Epithelial cell of prostate (primary cell): ENCODE measurements around the gene RIGI.
"Not testable (repeated sequence)": the region's sequence is repeated elsewhere in the genome, so short reads cannot be mapped to it uniquely, and the experiment has no call there.

Experiments
- DNase-seq: peaks from one replicate; pipeline ENCODE4 v3.0.0-alpha.2; 2011; ENCODE audit warnings: low read depth, low spot score
- H3K27ac ChIP-seq: fragments of 450-650 bp; 2 replicates; pipeline ENCODE4 v1.5.1; 2017; ENCODE audit warnings: mild to moderate bottlenecking

Gene RIGI

GRCh38 chr9:32526041-32526706 is at the start of gene RIGI:
Gene RIGI, minus strand, starts transcription at chr9:32526196. Its CDS starts 30 bp downstream, at chr9:32526166.
- DNase-seq, result peak; percentile 70
- peak within 1 kb of the TSS; percentile 64 for H3K27ac ChIP-seq

DNA sequence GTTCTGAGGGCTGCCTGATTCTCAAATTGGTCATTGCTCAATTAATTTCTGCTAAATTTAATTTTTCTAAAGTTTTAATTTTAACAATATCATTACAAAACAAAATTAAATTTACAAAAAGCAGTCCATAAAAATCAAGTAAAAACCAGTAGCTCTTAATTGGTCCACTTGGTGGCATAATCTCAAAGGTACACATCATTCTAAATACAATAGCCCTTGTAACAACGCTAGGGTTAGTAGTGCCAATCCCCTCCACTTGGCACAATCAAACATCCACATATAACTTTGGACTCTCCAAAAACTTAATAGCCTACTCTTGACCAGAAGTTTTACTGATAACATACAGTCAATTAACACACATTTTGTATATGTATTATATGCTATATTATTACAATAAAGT is 48.9 kb upstream of the RIGI start:
- no peak for DNase-seq
- H3K27ac ChIP-seq, result no peak overlapping the region

- H3K27ac ChIP-seq, result no peak overlapping the region
- DNase-seq, result no peak
Observed at GRCh38 chr9:32573821-32574220, 47.8 kb upstream of the RIGI start.

GRCh38 chr9:32572900-32573523 is 47.0 kb upstream of the RIGI start, which contains the start of gene NDUFB6:
Gene NDUFB6, minus strand, starts transcription at chr9:32573159. Its CDS starts 99 bp downstream, at chr9:32573060.
- peak within 1 kb of the TSS; percentile 74 for H3K27ac ChIP-seq
- DNase-seq, result peak; percentile 62

- DNase-seq, result peak; percentile 51
- H3K27ac ChIP-seq, result peak overlapping the region; percentile 74
Observed at GRCh38 chr9:32571969-32572899, 46.2 kb upstream of the RIGI start.

GRCh38 chr9:32570262-32570661 is 44.3 kb upstream of the RIGI start:
- no peak for DNase-seq
- no peak overlapping the region for H3K27ac ChIP-seq

- DNase-seq, result no peak
- no peak overlapping the region for H3K27ac ChIP-seq
Observed at GRCh38 chr9:32566770-32567169, 40.8 kb upstream of the RIGI start.

DNA sequence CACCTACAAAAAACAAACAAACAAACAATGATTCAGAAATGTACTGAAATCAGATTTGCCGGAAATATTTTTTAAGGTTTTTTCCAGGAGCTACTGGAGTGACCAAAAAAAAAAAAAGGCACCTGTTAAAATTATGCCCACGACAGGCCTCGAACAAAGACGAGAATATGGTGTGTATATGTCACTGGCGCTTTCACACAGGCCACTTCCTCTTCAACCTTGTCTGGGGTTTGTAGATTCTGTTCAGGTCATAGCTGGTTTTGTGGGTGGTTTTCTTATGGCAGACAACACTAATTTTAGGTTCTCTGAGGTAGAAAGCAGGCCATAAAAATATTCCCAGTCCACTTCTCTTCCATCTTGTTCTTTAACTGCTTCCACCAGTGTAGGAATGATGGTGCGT is 40.0 kb upstream of the RIGI start:
- H3K27ac ChIP-seq, result no peak overlapping the region
- no peak for DNase-seq

- DNase-seq, result no peak
- no peak overlapping the region for H3K27ac ChIP-seq
Observed at GRCh38 chr9:32558408-32558934, 32.5 kb upstream of the RIGI start.

GRCh38 chr9:32554591-32554990 is 28.6 kb upstream of the RIGI start:
- no peak overlapping the region for H3K27ac ChIP-seq
- DNase-seq, result no peak

DNA sequence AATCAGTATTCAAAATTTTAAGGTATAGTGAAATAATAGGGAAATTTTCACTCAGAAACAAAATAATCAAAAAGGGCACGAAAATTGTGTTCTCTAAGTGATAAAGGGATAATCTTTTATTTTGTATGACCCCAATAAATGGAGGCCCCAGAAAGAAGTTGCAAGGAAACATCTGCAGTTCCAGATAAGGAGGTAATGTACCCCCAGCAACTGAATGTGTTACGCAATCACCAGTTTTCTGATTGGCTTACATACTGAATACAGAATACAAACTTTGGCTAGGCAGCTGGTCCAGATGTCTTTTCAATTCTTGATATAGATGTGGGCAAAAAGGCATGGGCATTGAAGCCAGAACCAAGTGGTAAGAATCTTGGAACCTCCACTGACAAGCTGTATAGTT is 28.1 kb upstream of the RIGI start:
- no peak for DNase-seq

GRCh38 chr9:32552172-32552872 is 26.3 kb upstream of the RIGI start, which contains the start of the genes SMIM27 and TOPORS:
Gene SMIM27, plus strand, starts transcription at chr9:32552327. Its CDS starts 108 bp downstream, at chr9:32552435.
Gene TOPORS, minus strand, starts transcription at chr9:32552586. Its CDS starts 150 bp downstream, at chr9:32552436.
- peak; percentile 43 for DNase-seq
- H3K27ac ChIP-seq, result peak within 1 kb of the TSS; percentile 89

More for the DNA sequence above, 28.1 kb upstream of the RIGI start:
- H3K27ac ChIP-seq, result no peak overlapping the region

DNA sequence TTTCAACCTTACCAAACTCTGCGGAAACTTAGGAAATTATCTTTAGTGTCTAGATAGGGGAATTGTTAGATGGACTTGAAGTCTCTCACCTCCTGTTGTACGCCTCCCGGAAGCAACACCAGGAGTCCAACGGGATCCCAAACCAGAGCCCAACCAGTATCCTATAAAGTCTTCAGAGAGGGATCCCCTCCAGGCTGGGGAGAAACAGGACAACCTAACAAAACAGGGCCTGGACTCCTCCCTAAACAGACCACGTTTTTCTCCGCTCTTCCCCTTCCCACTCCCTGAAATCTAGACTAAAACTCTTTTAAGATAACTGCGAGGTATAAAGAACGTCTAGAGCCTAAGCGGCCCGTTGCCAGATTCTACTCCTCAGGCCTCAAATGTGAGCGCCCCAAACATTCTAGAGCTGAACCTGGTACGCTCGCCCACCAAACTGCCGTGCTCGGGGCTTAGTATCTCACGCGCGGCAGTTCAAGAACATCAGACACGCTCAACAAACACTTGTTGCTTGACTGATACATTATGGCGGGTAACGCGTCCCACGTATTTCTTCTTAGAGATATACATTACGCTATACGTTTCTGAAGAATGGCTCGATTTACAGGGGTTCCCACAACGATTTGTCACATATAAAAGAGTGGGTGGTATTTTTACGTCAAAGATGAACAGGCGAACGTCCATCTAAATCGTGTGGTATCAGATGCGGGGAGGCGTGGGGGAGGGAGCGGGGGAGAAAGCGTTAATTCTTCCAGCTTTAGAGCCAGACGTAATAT is 25.5 kb upstream of the RIGI start:
- no peak for DNase-seq
- H3K27ac ChIP-seq, result peak overlapping the region; percentile 89

GRCh38 chr9:32550562-32551275 is 24.7 kb upstream of the RIGI start:
- DNase-seq, result no peak
- peak overlapping the region; percentile 89 for H3K27ac ChIP-seq

GRCh38 chr9:32550150-32550561 is 24.2 kb upstream of the RIGI start:
- H3K27ac ChIP-seq, result peak overlapping the region; percentile 89
- DNase-seq, result no peak

- not testable (repeated sequence) for H3K27ac ChIP-seq, DNase-seq
Observed at GRCh38 chr9:32548213-32548612, 22.2 kb upstream of the RIGI start.

DNA sequence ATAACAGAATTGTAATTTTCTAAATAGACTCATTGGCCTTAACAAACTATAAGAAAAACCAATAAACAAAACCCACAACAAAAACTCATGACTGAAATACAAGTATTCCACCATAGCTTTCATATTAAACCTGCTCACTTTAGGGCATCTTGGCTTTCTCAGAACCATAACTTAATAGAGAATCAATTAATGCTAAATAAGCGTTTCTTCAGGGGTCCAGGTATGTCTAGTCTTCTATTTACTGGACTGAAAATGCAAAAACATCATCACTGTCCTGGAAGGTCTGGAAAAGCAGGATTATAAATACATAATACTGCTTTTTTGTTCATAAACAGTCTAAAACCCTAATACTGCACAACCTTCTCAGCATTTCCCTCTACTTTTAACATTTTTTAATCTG is 19.9 kb upstream of the RIGI start:
- H3K27ac ChIP-seq, result no peak overlapping the region
- no peak for DNase-seq

- no peak overlapping the region for H3K27ac ChIP-seq
- DNase-seq, result no peak
Observed at GRCh38 chr9:32543047-32543446, 17.1 kb upstream of the RIGI start.
